ENCODE results near the gene C22orf39.

- TF ChIP-seq CTCF (IDR thresholded peaks at IDR 0.05) (no peak), EP300 (IDR thresholded peaks at IDR 0.05) (no peak), POLR2A (IDR thresholded peaks at IDR 0.05) (no peak)
These were observed 20.4 kb upstream of the C22orf39 start for GRCh38 chr22:19467912-19468311.

All from ovary (tissue), 3 donors.